Large intestine (tissue), 3 donors: ENCODE data around the gene CREB3L2. TPM values are rescaled to one million over a fixed set of nuclear protein-coding genes. Genes with fewer than 3 reads are reported as not detected.

Experiments used
- DNase-seq, 2 donors: peaks; one replicate each; pipeline versions ENCODE4 v3.0.0 to v3.0.0-alpha.2; 2013
- H3K27ac ChIP-seq: one replicate; pipeline ENCODE4 v1.5.1; 2013; ENCODE audit warnings: low read length
- H3K27me3 ChIP-seq: 2 replicates; pipeline ENCODE4 v1.6.1; 2013; ENCODE audit warnings: low read length; ENCODE audit not compliant: control insufficient read depth, insufficient read depth
- H3K36me3 ChIP-seq: 2 replicates; pipeline ENCODE4 v1.6.1; 2013; ENCODE audit warnings: low read length; ENCODE audit not compliant: control insufficient read depth, insufficient read depth
- H3K4me1 ChIP-seq: one replicate; pipeline ENCODE4 v1.6.1; 2013; ENCODE audit warnings: low read length; ENCODE audit not compliant: control insufficient read depth, insufficient read depth
- H3K4me3 ChIP-seq: one replicate; pipeline ENCODE4 v1.5.1; 2013; ENCODE audit warnings: low read length
- H3K9me3 ChIP-seq: one replicate; pipeline ENCODE4 v1.6.1; 2013; ENCODE audit warnings: mild to moderate bottlenecking, low read depth, low read length, moderate library complexity; ENCODE audit not compliant: control insufficient read depth
- WGBS: methylation state at CpG from one replicate; pipeline ENCODE4 v1.1.5; 2013; ENCODE audit warnings: low lambda C conversion rate; ENCODE audit not compliant: insufficient coverage; 5-methylcytosine and 5-hydroxymethylcytosine counted together
- polyA plus RNA-seq: library from polyadenylated mRNA; unstranded; fragments of 120-200 nt; gene quantifications from one replicate; pipeline ENCODE4 v1.2.1, GENCODE V29; 2013

The CREB3L2 gene
- polyA plus RNA-seq, 1 donor: 49.3 TPM

- Histone ChIP-seq H3K4me1 (no peaks in the 10 kb centered on the region), H3K27me3 (no peaks in the 10 kb centered on the region), H3K36me3 (peaks cover 14% of the 10 kb centered on the region), H3K4me3 (no peak overlapping the region), H3K9me3 (no peaks in the 10 kb centered on the region), H3K27ac (no peak overlapping the region)
- no peak for DNase-seq
- WGBS: no CpG with 5 or more reads among the region's 2 CpGs
Observed at GRCh38 chr7:137862964-137863363, 138.9 kb downstream of the CREB3L2 start.

DNA sequence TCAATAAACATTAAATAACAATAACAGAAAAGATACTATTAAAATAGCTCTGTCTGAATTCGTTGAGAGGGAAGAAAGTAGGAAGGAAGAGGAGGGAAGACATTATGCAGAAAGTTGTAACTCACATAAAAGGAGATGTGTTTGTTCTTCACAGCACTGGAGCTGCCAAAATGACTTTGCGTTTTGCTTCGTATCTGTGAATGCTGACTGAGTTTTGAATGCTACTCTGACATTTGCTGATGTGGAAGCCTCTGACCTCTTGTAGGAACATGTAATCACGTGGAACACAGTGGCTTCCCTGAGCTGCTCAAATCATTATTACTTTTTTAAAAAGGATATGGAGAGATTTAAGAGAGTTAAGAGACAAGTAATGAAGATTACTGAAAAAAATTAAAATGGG lies 139.5 kb downstream of the CREB3L2 start:
- Histone ChIP-seq H3K27ac (no peak overlapping the region), H3K27me3 (no peaks in the 10 kb centered on the region), H3K9me3 (no peaks in the 10 kb centered on the region), H3K4me1 (no peaks in the 10 kb centered on the region), H3K36me3 (peaks cover 14% of the 10 kb centered on the region), H3K4me3 (no peak overlapping the region)
- no peak for DNase-seq
- 43% methylated on average over 1 of the region's 4 CpGs for WGBS

DNA sequence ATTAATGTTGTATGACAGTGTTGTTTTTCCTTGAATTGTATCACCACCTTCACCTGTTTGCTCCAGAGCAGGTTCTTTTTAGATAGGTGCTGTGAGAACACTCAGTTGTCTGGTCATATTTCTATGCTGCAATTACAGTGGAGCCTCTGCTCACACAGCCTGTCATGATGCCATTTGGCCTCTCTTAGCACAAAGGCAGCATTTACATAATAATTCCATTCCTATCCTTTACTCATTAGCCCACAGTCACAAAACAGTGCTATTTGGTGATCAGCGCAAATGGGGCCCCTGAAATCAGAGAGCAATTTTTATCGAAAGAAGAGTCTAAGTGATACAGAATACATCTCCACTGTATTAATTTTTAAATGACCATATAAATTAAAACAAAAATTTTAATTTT lies 141.3 kb downstream of the CREB3L2 start:
- Histone ChIP-seq H3K36me3 (peaks cover 9% of the 10 kb centered on the region), H3K27ac (no peak overlapping the region)
- 100% methylated on average over 1 of the region's 2 CpGs for WGBS

DNA sequence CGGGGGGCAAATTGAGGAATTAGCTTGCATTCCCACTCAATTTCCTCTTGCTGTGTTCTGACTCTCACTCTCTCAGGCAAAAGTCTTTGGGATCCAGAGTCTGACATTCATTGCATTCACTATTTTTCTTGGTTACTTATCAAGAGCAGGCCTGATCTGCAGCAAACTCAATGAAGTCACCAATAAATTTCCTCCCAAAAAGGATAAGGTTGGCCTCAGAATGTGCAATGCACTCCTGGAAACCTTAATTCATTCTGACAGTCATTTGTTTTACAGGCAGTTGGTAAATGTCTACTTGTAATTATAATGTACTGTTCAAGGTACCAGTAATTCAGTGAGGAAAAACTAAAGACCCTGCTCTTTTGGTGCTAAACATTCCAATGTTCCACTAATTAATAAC lies 148.8 kb downstream of the CREB3L2 start:
- Histone ChIP-seq H3K36me3 (peaks cover 2% of the 10 kb centered on the region), H3K9me3 (no peaks in the 10 kb centered on the region), H3K27ac (no peak overlapping the region), H3K4me1 (no peaks in the 10 kb centered on the region), H3K4me3 (no peak overlapping the region), H3K27me3 (peaks cover 8% of the 10 kb centered on the region)
- WGBS: no CpG with 5 or more reads among the region's 1 CpG
- no peak for DNase-seq

More for the DNA sequence above, 141.3 kb downstream of the CREB3L2 start:
- no peak overlapping the region for H3K4me3 ChIP-seq
- H3K4me1 ChIP-seq: no peaks in the 10 kb centered on the region
- H3K9me3 ChIP-seq: no peaks in the 10 kb centered on the region
- no peaks in the 10 kb centered on the region for H3K27me3 ChIP-seq
- DNase-seq: no peak

GRCh38 chr7:137852108-137852507 lies 149.8 kb downstream of the CREB3L2 start:
- H3K9me3 ChIP-seq: peaks cover 3% of the 10 kb centered on the region
- no peaks in the 10 kb centered on the region for H3K4me1 ChIP-seq

GRCh38 chr7:137850972-137851945 lies 150.6 kb downstream of the CREB3L2 start:
- no peak overlapping the region for H3K4me3 ChIP-seq
- H3K4me1 ChIP-seq: no peaks in the 10 kb centered on the region
- H3K9me3 ChIP-seq: peaks cover 7% of the 10 kb centered on the region
- H3K27me3 ChIP-seq: peaks cover 22% of the 10 kb centered on the region
- H3K27ac ChIP-seq: no peak overlapping the region
- WGBS: 100% methylated on average over 1 of the region's 6 CpGs
- peaks cover 2% of the 10 kb centered on the region for H3K36me3 ChIP-seq
- no peak for DNase-seq

More at GRCh38 chr7:137852108-137852507, 149.8 kb downstream of the CREB3L2 start:
- DNase-seq: no peak
- Histone ChIP-seq H3K27me3 (peaks cover 17% of the 10 kb centered on the region), H3K36me3 (peaks cover 2% of the 10 kb centered on the region), H3K27ac (no peak overlapping the region), H3K4me3 (no peak overlapping the region)

DNA sequence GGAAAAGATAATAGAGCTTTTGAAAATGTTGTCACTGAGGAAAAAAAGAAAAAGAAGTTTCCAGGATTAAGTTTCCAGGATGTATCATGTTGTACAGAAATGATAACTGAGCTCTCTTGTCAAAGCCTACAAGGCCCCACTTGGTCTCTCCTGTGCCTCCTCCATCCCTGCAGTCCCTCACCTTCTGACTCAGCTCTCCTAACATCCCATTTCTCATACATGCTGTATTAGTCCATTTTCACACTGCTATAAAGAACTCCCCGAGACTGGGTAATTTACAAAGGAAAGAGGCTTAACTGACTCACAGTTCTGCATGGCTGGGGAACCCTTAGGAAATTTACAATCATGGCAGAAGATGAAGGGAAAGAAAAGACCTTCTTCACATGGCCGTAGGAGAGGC lies 151.3 kb downstream of the CREB3L2 start:
- H3K27me3 ChIP-seq: peaks cover 29% of the 10 kb centered on the region
- peaks cover 7% of the 10 kb centered on the region for H3K9me3 ChIP-seq
- peaks cover 2% of the 10 kb centered on the region for H3K36me3 ChIP-seq
- no peak overlapping the region for H3K4me3 ChIP-seq
- no peaks in the 10 kb centered on the region for H3K4me1 ChIP-seq
- 80% methylated on average over 1 of the region's 2 CpGs for WGBS
- H3K27ac ChIP-seq: no peak overlapping the region
- no peak for DNase-seq

- Histone ChIP-seq H3K27me3 (peaks cover 51% of the 10 kb centered on the region), H3K36me3 (no peaks in the 10 kb centered on the region), H3K4me1 (no peaks in the 10 kb centered on the region), H3K4me3 (no peak overlapping the region), H3K27ac (no peak overlapping the region), H3K9me3 (peaks cover 7% of the 10 kb centered on the region)
- DNase-seq: no peak
- WGBS: 87% methylated on average over 2 of the region's 8 CpGs
Observed at GRCh38 chr7:137848095-137848494, 153.8 kb downstream of the CREB3L2 start.

- H3K9me3 ChIP-seq: peaks cover 7% of the 10 kb centered on the region
- no peak for DNase-seq
- H3K27me3 ChIP-seq: peaks cover 54% of the 10 kb centered on the region
- WGBS: 51% methylated on average over 3 of the region's 18 CpGs
- peak overlapping the region; percentile 24 for H3K4me3 ChIP-seq
- H3K36me3 ChIP-seq: no peaks in the 10 kb centered on the region
- H3K27ac ChIP-seq: no peak overlapping the region
- no peaks in the 10 kb centered on the region for H3K4me1 ChIP-seq
Observed at GRCh38 chr7:137847568-137848050, 154.3 kb downstream of the CREB3L2 start.

DNA sequence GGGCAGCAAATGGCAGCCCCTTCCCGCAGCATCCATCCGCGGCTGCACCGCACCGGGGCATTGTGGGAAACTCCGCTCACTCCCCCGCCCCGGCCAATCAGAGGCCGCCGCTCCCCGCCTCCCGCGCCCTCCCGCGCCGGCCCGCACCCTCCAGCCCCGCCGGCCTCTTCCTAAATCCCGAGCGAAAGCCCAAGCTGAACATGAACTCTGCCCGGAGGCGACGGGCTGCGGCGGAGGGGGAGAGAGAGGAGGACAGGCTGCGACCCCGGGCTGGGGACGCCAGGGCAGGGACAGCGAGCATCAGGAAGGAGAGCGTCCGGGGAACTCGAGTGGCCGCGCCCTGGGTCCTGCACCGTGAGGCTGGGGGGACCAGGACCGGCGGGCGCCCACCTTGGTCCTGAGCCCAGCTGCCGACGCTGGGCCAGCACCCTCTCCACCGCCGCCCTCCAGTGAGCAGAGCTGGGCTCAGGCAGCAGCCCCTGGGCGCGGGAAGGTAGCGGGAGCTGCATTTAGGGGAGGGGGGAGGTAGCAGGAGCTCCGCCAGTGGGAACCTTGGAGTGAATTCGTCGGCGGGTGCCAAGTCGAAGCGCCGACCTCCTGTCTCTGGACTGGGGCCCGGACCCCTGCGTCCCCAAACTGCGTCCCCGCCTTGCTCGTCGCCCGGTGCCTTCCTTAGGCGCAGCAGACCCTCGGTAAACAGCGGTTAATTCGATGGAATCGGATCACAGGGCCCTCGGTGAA lies 154.9 kb downstream of the CREB3L2 start, which contains the start of gene DGKI:
DGKI (minus strand) TSS at position 148 of the 741 bp plus-strand sequence.
- Histone ChIP-seq H3K4me3 (peak within 1 kb of the TSS; percentile 28), H3K36me3 (no peaks in the 10 kb centered on the region), H3K27ac (peak within 1 kb of the TSS; percentile 22), H3K4me1 (no peaks in the 10 kb centered on the region), H3K9me3 (peaks cover 7% of the 10 kb centered on the region), H3K27me3 (peaks cover 56% of the 10 kb centered on the region)
- WGBS: 0% methylated on average over 5 of the region's 66 CpGs
- DNase-seq: peak in 1 of 2 donors; percentile 27
